Middle frontal gyrus (tissue), 1 donor: ENCODE data around the gene ALG9.

ENCODE experiments used
- DNase-seq: peaks from one replicate; pipeline ENCODE4 v3.0.0-alpha.2; 2015; ENCODE audit warnings: low spot score; ENCODE audit errors: extremely low spot score

Gene ALG9

DNA sequence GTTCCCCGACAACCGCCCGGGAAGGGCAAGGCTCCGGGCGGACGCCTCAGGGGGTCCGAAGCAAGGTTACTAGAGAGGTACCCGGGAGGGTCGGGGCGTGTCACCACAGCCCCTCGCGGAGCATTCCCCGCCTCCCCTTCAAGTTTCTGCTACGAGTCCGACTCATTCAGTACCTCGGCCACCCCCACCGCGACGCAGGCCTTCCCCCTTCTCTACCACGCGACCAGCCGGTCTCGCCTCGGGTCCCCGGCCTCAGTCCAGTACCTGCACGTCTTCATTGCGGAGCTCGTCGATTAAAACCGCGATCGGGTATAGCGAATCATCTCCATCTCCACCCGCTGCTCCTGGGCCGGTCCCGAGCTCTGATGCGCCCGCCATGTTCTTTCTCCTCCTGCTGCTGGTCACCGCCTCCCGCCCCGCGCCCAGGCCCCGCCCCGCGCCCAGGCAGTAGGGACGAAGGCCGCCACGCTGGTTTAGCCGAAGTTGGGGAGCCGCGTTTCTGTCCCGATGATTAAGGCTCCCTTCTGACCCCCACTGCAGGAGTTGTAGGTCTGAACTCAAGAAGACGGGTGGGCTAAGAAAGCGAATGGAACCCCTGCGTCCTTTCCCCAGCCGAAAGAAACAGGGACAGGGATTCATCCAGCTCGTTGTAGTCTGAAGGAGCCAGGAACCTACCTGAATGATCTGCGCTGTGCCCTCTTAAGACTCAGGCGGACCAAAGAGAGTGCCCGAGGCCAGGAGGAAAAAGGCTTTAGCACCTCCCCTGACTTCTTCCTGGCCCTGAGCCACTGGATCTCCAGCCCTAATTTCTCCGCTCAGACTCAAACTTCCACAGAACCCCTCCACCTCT lies 105.2 kb downstream of the ALG9 start, which contains the start of gene PPP2R1B:
Gene PPP2R1B, minus strand, starts transcription at position 406 of the 850 bp plus-strand sequence. Its CDS starts 28 bp downstream, at position 378.
- DNase-seq, result peak; percentile 73

DNA sequence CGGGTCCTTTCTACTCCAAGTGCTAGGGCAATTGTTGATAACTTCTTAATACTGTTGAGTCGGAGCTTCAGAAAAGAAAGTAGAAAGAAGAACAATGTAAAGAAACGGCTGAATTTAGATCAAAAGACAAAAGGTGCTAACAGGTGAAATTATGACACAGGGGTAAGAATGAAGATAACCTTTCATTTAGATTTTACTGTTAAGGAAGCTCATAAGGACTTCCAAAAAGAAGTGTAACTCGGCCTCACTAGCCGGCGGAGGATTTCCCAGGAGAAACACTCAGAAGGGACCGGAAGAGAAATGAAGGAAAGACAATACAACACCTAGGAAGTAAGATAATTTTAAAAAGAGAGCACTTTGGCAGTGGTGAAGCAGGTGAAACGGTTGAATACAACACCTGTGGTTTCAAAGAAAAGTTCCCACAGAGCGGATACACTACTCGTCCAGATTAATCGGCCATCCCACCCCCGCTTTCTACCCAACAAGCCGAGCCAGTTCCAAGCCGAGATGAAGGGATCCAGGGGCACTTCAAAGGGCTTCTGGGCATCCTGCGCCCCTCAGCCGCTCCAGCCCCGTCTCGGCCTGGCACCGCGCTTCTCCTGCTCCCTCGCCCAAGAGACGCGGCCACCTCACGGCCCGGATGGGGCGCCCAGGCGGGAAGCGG lies 105.9 kb downstream of the ALG9 start:
- no peak for DNase-seq

DNA sequence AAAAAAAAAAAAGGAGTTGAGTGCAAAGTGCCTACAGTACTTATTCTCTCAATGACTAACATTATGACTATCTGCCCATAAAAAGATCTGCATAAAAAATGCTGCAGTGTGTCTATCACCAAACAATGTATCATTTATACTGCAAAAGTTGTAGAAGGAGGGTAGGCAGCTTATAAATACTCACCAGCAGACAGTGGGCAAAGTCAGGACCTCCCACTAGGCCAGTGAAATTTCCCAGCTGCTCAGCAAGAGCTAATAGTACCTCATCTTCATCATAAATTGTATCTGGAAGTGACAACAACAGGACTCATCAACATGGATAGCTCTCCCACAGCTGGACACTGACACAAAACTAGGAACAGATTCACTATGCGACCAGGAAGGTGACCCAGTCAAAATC lies 106.8 kb downstream of the ALG9 start:
- no peak for DNase-seq

- DNase-seq, result no peak
Measured at GRCh38 chr11:111762981-111763643, 108.3 kb downstream of the ALG9 start.

- DNase-seq, result no peak
Measured at GRCh38 chr11:111762526-111762925, 108.9 kb downstream of the ALG9 start.

DNA sequence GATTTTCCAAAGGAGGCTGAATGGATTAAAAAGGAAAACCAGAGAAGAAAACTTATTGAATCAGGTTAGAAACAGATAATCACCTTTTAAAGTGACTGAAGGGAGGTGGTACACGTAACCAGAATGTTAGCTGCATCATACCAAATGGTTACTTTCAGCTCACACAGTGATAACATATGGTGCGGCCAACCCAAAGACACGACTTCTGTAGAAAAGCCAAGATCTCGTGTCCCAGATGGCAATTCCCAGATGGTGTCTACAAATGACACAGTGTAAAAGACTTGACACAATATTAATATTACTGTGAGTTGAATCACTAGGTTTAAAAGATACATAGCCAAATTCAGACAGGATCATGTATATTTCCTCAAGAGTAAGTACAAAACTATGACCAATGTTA lies 110.3 kb downstream of the ALG9 start:
- no peak for DNase-seq

DNA sequence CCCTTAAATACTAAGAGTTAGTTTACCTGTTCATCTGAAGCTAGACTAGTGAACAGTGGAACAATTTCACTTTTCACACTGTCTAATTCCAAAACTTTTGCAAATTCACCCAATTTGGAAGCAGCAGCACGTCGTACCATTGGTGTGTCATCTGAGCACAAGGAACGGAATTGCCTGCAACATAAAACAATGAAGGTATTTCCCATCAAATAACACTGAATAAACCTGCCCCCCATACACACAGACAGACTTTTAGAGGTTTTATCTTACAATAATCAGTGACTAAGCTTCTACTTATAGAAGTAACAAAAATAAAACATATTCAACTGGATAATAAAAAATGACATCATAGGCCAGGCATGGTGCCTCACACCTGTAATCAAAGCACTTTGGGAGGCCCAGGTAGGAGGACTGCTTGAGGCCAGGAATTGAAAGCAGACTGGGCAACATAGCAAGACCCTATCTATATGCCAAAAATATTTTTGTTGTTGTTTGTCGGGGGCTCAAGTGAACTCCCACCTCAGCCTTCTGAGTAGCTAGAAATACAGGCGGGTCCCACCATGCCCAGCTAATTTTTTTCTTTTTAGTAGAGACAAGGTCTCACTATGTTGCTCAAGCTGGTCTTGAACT lies 111.5 kb downstream of the ALG9 start:
- no peak for DNase-seq

DNA sequence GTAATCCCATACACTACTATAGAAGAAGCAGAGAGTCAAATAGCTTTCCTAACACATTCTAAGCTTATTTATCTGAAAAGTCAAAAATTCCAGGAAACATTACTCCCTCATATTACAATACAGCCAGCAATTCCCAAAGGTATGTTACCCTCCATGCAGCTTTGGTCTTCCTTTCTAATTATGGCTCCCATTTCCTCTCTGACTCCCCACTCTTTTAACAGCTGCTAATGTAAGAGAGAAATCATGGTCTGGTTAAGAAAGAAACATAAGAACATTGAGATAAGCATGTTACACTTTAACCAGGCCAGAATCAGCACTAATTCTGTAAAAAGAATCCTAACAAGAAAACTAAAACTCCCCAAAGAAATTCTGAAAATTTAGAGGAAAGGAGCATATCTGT lies 112.0 kb downstream of the ALG9 start:
- DNase-seq, result no peak

DNA sequence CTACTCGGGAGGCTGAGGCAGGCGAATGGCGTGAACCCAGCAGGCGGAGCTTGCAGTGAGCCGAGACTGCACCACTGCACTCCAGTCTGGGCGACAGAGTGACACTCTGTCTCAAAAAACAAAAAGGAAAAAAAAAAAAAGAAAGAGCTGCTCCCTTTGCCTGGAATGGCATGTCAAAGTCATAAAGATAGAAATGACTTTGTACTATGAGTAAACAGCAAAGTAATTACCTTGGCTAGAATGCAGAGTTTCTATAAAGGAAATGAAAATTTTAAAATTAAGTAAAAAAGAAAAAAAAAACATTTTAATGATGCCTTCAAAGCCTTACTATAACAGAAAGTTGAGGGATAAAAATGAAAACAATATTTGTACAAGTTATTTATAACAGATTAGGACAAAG lies 115.3 kb downstream of the ALG9 start:
- DNase-seq, result no peak

DNA sequence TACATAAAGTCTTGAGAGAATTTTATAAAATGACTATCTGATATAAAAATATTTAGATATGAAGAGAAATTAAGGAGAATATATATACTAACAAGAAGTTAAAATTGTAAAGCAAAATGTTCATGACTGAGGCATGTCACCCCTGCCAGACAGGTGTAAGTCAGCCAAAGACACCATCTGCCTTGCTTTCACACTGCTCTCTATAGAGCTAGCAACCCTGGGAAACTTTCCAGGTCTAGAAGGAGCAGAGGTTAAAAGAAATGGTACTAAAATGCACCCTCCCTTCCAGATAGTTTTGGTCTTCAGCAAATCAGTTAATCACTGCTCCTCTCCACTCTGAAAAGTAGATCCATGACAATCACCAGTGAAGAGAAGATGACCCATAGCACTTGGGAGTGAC lies 121.7 kb downstream of the ALG9 start:
- no peak for DNase-seq

GRCh38 chr11:111748035-111748804 lies 123.2 kb downstream of the ALG9 start:
- no peak for DNase-seq

- no peak for DNase-seq
Measured at GRCh38 chr11:111745719-111746504, 125.5 kb downstream of the ALG9 start.

GRCh38 chr11:111743700-111744099 lies 127.7 kb downstream of the ALG9 start:
- no peak for DNase-seq

GRCh38 chr11:111741751-111742150 lies 129.6 kb downstream of the ALG9 start:
- DNase-seq, result no peak

- DNase-seq, result no peak
Measured at GRCh38 chr11:111739299-111739698, 132.1 kb downstream of the ALG9 start.

DNA sequence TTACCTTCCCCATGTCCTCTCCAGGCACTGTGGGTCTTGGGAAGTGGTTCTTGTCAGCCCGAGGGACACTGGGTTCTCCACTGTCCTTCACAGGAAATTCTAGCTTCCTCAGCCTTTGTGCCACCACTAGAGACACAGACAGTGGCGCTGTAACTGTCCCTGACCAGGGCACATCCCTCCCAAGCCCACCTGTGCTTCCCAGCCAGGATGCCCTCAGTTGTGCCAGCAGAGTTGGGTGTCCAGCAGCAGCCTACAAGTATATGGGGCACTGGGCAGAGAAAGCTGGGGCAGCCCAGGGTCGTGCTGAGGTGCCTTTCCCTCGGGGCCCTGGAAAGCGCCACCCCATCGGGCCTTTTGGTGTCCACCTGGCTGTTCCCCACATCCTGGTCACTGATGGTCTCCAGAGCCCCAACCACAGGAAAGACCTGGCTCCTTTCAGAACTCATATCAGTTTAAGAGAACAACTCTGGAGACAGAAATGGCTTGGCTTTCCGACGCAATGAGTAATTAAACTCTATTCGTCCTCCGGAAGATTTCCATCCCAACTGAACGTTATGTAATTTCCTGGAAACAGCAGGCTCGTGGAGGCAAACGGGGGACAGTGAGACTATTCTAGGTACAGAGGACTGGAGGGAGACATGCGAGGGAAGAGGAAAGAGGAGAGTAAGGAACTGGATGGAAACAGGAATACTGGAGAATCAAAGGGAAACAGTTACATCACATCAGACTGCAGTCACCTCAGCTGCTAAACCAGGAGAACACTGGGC lies 133.8 kb downstream of the ALG9 start:
- no peak for DNase-seq

DNA sequence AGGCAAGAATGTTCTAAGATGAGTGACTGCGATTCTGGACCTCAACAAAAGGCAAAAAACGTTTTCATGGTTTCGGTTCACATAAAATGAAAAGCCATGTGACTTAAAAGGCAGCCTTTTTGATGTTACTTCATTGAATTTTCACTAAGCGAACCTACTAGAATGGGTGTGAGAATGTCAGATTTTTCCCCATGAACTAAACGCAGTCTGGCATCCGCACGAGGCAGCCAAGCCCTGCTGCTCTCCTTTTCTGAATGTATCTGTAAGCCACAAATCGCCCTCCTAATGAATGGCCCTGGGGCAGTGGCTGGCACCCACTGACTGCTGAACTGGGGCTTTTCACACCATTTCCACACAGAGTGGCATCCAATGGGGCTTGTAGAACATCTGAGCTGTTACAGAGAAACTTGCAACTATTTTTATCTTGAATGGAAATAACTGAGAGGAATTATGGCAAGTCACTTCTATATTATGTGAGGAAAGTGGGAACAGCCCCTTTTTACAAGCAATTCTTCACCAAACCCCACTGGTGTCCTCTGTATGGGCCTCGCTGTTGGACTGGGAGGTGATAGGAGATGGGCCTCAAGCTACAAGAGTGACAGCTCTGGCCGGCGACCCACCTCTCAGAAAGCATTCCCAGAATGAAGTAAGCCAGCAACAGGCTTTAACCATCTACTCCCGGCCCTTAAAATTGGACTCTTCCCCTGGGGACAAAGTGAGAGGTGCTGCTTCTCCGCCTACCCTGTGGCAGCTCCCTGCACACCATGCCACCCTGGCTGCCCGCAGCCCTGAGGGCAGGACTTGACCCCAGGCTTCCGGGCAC lies 134.5 kb downstream of the ALG9 start:
- no peak for DNase-seq
